GM12892 (cell line): ENCODE measurements around the gene PKP3.

Source experiments
- POLR2A ChIP-seq: IDR thresholded peaks from 2 replicates; pipeline ENCODE4 v1.6.1; 2011; ENCODE audit warnings: low read depth, low read length, control low read depth
- POLR2AphosphoS5 ChIP-seq: IDR thresholded peaks from 2 replicates; pipeline ENCODE4 v1.6.1; 2011; ENCODE audit warnings: low read depth, low read length, control low read depth

DNA sequence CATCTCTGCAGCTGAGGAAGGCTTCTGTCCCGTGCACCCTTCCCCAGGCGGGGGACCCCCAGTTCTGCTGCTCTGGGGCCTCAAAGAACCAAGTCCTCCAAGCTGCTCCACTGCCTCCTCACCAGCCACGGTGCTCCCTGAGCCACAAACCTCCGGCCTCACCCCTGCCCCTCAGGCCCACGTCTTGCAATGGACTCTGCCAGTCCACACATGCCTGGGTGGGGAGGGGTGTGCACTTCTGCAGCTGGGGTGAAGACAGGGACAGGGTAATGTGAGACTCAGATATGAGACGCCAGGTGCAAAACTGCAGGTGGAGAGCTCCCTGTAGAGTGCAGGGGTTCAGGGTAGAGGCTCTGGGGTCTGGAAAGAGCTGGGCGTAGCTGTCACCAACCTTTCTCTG lies 52.9 kb downstream of the PKP3 start:
- TF ChIP-seq POLR2AphosphoS5, result no peak
- no peak for TF ChIP-seq POLR2A
